GM19438 (cell line): ENCODE data around the gene KMO.

Experiments
- ATAC-seq: cut with Tn5 transposase; IDR thresholded peaks from one replicate; pipeline ENCODE4 v1.9.1; 2021; ENCODE audit warnings: low read depth; ENCODE audit not compliant: unreplicated experiment

Gene KMO

DNA sequence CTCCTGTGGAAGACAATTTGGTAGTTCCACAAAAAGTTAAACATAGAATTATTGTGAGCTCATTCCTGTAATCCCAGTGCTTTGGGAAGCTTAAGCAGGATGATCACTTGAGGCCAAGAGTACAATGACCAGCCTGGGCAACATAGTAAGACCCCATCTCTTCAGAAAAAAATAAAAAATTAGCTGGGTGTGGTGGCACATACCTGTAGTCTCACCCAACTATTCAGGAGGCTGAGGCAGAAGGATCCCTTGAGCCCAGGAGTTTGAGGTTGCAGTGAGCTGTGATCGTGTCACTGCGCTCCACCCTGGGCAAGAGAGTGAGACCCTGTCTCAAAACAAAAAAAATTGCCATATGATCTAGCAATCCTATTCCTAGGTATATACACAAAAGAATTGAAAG lies 112.1 kb downstream of the KMO start:
- no peak for ATAC-seq

DNA sequence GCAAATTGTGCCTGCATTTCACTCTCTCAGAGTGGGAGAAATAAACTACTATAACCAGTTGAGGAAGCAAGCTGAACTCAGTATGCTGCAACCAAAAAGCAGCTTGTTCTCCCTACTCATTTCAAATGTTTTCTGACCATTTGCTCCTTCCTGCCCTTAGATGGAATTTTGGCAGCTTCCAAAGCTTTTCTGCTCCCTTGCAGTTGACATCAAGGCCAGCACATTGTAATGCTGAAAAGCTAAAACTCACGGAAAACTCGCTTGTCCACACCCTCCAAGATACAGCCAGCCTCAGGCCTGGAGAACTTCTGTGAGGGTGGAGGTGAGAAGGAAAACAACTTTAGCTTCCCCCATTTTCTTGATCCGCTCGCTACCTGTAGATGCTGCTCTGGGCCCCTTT lies 113.0 kb downstream of the KMO start:
- no peak for ATAC-seq
